ENCODE data around the gene TEX38.
"Not testable (repeated sequence)": the region's sequence is repeated elsewhere in the genome, so short reads cannot be mapped to it uniquely, and the experiment has no call there.

TEX38 gene

DNA sequence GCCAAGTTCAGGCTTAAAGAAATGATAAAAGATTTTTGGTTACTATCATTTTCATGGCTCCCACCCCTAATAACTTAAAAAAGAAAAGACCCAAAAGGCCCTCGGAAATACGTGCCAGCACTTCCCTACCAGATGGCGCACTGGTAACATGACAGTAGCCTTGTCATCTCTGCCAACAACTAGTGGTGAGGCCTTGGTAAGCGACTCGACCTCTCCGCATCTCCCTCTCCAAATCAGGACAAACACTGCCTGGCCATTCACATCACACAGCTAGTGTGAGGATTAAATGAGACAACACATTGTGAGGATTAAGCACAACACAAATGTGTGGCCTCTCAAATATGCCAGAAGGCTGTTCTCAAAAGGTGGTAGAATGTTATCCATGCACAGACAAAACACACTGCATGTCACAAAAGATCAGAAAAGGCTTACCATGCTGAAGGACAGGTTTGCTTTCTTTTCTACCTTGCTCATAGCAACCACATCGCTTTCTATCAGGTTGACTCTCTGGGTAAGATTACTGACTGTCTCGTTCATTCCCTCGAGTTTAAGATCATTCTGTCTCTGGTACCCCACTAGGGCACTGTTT, 16.4 kb downstream of the TEX38 start:
- DNase-seq = peak in 1 of 58 donors; percentile 6

DNA sequence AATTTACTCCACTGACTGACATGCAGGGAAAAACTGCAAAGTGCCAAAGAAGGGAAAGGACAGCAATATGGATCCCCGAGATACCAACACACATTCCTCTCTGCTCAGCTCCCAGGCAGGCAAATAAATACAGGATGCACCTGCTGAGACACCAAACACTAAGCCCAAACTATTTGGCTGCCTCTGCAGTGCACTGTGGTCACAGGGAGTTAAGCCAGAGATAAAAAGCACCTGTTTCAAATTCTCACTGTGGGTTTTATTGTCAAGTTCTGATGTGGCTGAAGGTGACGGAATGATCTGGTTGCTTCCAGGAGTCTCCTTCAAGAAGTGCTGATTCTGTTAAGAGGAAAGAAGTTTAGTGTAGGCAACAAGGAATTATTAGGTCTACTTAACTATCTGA, 17.7 kb downstream of the TEX38 start:
- DNase-seq = no peak

DNA sequence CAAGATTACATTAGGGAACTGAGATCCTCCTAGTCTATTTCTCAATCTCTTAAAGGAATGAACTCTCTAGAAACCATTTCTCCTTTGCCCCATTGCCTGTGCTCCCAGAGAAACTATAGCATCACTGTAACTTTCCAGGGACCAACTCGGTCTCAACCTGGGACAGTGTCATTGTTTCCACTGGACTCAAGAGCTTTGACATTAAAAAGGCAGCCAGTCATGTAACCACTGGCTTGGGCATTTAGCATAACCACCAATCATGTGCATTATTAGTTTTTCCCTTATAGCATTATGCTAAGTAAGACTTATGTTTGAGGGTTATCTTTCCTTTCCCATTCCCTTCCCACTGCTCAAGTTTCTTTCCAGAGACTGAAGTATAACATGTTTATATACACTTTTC, 18.2 kb downstream of the TEX38 start:
- no peak for DNase-seq

DNA sequence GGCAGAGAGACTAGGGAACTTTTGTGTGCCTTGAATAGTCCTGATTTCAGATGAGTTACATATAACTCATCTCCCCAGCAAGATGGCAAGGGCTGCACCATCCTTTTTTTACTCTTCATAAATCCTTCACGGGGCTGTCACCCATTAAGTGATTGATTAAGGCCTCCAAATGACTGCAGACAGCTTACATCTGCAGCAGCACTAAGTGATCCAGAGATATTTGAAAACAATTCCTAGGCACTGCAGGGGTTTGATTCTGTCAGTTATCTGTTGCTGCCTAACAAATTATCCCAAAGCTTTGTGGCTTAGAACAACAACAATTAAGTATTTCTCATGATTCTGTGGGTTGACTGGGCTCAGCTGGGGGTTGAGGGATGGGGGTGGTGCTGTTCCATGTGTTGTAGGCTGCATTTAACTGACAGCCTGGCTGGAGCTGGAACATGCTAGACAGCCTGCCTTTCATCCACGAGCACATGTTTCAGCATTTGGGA, 19.3 kb downstream of the TEX38 start:
- peak in 2 of 58 donors; percentile 27 to 28 for DNase-seq

DNA sequence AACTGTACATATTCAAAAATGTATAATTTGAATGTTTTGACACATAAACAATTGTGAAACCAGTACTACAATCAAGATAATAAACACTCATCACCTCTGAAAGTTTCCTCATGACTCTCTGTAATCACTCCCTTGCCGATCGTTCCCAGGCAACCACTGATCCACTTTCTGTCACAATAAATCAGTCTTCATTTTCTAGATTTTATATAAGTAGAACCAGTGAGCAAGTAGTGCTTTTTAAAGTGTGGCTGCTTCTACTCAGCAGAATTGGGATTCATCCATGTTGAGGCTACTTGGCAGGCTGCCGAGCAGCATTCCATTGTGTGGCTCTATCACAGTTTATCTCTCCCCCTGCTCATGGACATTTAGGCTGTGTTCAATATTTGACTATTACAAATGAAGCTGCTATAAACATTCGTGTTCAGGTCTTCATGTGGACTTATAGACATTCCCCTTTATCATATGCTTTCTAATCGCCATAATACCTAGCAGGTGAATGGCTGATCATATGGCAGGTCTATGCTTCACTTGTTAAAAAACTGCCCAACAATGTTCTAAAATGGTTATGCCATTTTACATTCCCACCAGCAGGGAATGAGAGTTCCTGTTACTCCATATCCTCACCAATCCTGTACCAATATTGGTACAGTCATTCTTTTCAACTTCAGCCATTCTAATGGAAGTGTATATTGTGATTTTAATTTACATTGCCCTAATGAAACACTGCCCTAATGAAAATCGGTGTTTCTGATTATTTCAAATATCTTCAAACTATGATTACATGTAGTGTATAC, 20.5 kb downstream of the TEX38 start:
- DNase-seq = peak in 15 of 58 donors; percentile 4 to 75 (median 18)

DNA sequence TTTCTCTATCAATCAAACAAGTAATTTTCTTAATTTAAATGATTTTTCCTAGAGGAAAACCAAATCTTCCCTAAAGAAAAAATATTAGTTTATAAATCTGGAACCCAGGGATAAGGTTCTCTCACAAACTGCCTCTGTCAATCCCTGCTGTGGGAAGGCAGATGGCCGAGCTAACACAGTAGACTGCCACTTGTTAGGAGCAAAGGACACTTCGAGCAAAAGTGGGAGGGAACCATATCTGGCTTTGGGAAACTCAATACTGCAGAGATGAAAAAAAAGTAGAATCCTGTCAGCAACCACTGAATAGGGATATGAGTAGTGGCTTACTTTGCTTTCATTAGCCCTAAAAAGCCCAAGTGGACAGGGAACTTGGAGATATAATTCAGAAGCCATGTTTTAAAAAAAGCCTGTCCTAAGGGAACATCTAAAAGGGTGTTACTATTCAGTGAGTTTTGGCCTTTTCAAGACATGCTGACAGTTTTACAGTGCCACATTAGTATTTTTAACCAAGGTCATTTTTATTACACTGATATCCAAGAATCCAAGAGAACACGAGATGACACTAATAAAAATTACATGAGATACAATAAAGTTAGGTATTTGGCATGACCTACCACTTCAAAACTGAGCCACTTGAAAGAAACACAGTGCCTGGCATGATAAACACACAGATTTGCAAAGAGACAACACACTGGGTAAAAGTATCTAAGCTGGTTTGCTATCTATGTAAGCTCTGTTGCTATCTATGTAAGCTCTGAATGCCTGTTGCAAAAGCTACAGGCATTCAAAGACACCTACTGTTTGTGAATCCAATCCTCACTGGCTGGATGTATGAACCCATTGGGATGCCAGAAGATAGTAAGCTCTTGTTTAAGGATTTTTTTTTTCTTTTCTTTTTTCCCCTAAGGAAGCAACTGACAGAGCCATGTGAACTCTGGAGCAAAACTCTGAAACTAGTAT, 21.4 kb downstream of the TEX38 start:
- DNase-seq = no peak

DNA sequence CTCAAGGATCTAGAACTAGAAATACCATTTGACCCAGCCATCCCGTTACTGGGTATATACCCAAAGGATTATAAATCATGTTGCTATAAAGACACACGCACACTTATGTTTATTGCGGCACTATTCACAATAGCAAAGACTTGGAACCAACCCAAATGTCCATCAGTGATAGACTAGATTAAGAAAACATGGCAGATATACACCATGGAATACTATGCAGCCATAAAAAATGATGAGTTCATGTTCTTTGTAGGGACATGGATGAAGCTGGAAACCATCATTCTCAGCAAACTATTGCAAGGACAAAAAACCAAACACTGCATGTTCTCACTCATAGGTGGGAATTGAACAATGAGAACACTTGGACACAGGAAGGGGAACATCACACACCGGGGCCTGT, 23.0 kb downstream of the TEX38 start:
- DNase-seq = not testable (repeated sequence)

DNA sequence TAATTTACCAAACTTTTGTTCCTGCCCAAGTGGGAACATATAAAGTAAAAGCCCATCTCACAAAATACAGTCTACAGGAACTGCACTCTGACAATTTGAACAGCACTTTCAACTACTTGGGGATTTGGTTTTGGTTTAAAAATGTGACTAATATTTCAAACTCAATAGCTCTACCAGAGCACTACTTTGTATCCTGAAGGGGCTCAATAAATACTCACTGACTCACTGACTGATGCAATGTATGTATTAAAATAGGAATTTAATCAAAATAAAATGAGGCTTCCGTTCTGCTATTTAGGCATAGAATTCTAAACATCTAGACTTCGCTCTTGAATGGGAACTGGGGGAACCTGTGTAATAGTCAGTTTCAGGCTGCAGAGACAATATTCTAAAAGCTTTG, 25.4 kb downstream of the TEX38 start:
- no peak for DNase-seq

DNA sequence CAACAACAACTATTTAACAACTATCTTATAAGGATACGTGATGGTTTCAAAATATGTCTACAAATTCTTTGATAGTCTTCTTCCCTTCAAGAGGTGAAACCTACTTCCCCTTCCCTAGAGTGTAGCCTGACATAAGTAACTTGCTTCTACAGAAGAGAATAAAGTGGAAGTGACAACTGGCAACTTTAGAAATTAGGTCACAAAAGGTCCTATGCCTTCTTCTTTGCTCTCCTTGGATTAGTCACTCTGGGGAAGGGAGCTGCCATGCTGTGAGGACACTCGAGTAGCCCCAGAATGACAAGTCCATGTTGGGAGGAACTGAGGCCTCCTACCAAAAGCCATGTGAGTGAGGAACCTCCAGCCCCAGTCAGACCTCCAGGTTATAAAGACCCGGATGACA, 28.0 kb downstream of the TEX38 start:
- DNase-seq = no peak

DNA sequence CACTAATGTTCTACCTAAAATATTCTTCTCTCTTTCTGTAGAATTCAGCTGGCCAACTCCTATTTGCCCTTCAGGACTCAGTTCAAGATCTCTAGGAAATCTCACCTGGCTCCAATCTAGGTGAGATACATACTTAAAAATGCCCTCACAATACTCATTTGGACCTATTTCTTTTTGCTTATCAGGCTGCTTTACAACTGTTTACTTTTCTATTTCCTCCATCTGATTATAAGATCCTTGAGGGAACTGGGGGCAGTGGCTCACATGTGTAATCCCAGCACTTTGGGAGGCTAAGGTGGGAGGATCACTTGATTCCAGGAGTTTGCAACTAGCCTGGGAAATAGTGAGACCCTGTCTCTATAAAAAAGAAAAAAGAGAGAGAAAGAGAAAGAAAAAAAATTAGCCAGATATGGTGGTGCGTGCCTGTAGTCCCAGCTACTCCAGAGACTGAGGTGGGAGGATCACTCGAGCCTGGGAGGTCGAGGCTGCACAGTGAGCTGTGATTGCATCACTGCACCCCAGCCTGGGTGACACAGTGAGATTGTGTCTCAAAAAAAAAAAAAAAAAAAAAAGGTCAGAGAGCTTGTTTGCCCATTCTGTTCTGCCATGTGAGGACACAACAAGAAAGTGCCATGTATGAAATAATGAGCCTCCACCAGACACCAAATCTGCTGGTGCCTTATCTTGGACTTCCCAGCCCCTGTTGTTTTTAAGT, 32.4 kb downstream of the TEX38 start:
- DNase-seq = no peak

DNA sequence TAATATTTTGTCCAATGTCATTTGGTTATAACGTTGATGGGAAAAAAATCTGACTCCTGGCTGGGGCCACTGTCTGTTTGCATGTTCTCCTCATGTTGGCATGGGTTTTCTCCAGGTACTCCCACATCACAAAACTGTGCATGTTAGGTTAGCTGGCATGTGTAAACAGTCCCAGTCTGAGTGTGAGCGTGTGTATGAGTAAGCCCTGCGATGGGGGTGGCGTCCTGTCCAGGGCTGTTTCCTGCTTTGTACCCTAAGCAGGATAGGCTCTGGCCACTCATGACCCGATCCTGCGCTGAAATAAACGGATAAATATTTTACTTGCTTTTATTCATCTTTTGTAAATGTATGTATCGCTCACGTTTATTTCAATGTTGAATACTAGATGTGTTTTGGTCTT, 33.8 kb downstream of the TEX38 start:
- no peak for DNase-seq

DNA sequence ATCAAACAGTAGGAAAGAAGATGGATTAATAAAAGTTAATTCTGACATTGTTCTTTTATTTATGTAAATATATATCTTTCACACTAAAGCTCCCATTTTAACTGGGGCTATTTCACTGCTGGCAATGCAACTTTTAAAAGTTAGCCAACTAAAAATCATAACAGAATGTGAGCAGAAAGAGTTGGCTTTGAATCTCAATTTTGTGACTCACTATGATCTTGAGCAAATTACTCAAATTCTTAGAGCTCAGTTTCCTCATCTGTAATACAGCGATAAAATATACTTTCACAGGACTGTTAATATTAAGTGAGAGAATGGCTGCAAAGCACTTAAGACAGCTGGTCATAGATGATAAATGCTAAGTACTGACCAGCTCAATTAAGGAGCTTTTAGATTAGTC, 36.5 kb downstream of the TEX38 start:
- DNase-seq = no peak

DNA sequence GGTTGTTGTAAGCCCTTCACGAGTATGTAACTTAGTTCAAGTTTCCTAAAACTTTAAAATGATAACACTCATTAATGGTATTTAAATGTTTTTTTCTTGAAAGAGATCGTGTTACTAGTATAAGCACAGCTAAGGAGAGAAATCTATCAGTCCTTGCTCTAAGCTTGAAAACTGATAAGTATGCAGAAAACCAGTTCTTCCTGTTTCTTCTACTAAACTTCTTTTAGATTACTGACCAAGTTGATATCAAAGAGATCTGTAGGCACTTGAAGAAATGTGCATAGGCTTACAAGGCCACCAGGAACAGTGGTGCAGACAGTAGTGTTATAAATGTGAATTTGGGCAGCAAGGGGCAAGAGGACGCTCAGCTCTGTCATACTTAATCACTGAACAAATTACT, 43.3 kb downstream of the TEX38 start:
- no peak for DNase-seq

DNA sequence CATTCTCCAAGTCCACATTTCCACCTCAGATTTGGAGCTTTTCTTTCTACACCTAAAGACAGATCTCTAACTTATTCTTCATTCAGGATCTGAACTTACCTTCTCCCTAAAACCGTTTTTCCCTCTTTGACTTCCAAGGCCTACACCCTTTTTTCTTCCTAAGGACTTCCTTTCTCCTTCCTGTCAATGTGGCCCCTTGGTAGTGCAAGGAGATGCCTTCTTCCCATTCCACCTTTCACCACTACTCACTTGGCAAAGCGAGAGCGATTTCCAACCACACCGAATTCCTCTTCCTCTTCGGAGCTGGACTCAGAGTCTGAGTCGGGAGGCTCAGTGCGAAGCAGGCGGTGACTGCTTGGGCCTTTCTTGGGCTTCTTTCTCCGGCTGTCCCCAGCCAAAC, 46.0 kb downstream of the TEX38 start:
- DNase-seq = no peak

DNA sequence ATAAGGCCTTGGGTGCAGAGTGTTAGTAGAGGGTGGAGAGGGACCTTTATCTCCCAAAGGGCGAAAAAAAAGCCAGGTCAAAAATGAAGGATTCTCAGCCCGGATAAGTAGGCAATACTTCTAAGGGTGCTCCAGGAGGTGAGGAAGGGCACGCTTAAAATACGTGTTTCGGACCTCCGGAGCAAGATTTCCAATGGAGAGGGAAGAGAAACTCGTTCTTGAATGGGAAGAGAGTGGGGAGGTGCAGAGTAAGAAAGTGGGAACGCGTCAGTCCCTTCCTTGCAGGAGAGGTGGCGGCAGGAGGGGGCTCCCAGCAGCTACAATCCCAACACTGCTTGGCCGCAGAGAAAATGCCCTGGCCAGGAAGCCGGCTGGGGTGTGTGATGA, 46.7 kb downstream of the TEX38 start:
- DNase-seq = peak in 1 of 58 donors; percentile 33

DNA sequence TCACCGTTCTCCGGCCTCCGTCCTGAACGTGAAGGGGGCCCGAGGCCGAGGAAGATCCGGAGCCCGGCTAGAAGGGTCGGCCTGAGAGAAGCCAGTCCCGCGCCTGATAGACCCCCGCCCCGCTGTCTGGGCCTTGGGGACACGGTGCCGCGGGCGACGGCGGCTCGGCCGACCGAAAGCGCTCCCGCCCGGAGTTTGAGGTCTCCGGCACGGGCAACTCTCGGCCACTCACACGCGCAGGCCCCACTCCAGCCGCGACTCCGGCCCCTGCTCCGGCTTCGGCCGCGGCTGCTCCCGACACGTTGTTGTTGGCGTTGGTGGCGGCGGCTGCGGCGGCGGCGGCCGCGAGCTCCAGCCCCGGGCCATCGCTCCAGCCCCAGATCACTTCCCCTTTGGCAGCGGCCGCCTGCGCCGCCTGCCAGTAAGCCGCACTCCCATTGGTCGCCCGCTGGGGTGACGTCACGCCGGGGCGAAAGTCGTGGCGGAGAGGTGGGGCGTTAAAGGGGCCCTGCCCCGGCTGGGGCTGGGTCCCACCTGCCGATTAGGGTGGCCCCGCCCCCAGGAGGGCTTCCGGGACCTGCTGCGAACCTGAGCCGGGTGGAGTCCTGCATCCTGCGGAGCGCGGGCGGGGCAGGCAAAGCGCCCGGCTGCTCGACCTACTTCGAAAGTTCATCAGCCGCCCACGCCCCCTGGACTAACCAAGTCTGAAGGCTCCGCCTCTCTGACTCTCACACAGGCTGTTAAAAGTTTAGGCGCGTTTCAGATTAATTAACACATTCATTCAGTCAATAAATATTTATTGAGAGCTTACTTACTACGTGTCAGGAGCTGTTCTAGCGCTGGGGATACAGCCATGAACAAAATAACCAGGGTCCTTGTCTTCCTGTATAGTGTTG, 47.3 kb downstream of the TEX38 start, which contains the start of gene EFCAB14:
Gene EFCAB14 (minus strand): TSS at position 388 of the 896 bp plus-strand sequence. CDS start 1,027 bp downstream, outside the sequence.
- peak; percentile 36 to 96 (median 90) for DNase-seq

DNA sequence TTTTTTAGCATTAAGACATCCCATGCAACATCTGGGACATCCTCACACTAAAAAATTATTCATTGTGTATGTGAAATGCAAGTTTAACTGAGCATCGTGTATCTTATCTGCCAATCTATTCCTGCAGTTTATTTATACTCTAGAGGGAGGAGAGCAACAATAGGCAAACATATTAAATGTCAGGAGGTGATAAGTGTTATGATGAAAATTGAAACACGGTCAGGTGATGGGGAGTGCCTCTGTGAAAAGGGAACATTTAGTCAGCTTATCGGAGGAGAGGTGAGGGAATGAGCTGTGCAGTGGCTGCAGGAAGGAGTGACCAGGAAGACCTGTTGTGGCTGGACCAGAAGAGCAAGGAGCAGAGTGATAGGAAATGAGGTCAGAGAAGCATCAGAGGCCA, 48.0 kb downstream of the TEX38 start:
- no peak for DNase-seq

DNA sequence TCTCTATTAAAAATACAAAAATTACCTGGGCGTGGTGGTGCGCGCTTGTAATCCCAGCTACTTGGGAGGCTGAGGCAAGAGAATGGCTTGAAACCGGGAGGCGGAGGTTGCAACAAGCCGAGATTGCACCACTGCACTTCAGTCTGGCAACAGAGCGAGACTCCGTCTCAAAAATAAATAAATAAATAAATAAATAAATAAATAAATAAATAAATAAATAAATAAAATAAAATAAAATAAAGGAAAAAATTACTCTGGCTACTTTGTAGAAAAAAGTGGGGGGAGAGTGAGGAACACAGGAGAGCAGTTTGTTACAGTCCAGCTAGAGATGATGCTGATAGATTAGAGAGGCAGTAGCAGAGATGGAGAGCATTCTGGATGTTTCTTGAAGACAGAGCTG, 48.7 kb downstream of the TEX38 start:
- DNase-seq = not testable (repeated sequence)

DNA sequence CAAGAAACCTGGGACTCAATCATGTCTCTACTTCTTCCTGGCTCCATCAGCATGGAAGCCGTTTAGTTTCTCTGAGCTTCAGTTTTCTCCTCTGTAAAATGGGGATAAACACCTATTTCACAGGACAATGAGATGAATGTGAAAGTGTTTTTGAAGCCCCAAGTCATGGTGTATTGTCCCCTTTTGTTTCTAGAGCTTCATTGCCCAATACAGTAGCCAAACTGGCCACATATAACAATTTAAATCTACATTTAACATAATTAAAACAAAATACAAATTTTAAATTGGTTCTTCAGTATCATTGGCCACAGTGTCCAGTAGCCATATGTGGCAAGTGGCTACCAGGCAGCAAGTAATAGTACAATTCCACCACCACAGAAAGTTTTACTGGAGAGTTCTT, 49.5 kb downstream of the TEX38 start:
- DNase-seq = no peak

DNA sequence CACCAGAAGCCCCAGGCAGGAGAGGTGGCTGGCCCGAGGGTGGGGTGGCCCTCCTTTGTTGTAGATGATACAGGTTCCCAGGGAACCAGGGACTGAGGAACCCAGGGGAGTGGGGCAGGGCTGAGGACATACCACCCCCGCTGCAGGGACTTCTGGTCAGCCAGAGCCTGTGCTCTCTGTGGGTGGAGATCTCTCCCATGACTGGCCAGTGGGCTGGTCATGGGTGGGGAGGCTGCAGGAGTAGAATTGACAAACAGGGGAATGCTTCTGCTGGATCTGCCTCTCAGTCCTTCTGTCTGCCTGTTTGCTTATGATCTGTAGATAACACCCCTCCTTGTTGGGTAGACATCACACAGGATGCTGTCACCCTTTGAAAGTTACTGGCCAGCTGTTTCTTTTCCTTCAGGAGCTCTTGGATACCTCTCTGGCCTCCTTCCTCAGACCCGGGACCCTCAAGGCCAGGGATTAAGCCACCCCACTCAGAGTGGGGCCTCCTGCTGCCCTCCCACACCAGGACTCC, 50.1 kb downstream of the TEX38 start:
- DNase-seq = no peak

All from anterior cingulate cortex (tissue), 58 donors.